ENCODE results near the gene LRRC8B.
"Not testable (repeated sequence)": the region's sequence is repeated elsewhere in the genome, so short reads cannot be mapped to it uniquely, and the experiment has no call there.

DNA sequence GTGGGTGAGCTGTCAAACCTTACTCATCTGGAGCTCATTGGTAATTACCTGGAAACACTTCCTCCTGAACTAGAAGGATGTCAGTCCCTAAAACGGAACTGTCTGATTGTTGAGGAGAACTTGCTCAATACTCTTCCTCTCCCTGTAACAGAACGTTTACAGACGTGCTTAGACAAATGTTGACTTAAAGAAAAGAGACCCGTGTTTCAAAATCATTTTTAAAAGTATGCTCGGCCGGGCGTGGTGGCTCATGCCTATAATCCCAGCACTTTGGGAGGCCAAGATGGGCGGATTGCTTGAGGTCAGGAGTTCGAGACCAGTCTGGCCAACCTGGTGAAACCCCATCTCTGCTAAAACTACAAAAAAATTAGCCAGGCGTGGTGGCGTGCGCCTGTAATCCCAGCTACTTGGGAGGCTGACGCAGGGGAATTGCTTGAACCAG, 68.3 kb downstream of the LRRC8B start:
- TF ChIP-seq, protein P1, sequence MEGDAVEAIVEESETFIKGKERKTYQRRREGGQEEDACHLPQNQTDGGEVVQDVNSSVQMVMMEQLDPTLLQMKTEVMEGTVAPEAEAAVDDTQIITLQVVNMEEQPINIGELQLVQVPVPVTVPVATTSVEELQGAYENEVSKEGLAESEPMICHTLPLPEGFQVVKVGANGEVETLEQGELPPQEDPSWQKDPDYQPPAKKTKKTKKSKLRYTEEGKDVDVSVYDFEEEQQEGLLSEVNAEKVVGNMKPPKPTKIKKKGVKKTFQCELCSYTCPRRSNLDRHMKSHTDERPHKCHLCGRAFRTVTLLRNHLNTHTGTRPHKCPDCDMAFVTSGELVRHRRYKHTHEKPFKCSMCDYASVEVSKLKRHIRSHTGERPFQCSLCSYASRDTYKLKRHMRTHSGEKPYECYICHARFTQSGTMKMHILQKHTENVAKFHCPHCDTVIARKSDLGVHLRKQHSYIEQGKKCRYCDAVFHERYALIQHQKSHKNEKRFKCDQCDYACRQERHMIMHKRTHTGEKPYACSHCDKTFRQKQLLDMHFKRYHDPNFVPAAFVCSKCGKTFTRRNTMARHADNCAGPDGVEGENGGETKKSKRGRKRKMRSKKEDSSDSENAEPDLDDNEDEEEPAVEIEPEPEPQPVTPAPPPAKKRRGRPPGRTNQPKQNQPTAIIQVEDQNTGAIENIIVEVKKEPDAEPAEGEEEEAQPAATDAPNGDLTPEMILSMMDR (conservative IDR thresholded peaks at IDR 0.05 in 1 of 2, IDR thresholded peaks at IDR 0.05 in 1 of 2; ENCODE audit: low read depth in 1 of 2, low read length in 2 of 2): not testable (repeated sequence)
- not testable (repeated sequence) for TF ChIP-seq EZH2 (IDR thresholded peaks at IDR 0.05; ENCODE audit: low read length, missing control alignments)

Data from fibroblast of lung (primary cell).